NB4 (cell line): ENCODE measurements around the gene TRMT6.

Experiments
- DNase-seq: peaks from one replicate; pipeline ENCODE4 v3.0.0; 2010; ENCODE audit warnings: low read depth
- H3K4me3 ChIP-seq: one replicate; pipeline ENCODE4 v1.5.1; 2011; ENCODE audit warnings: mild to moderate bottlenecking, low read depth, low read length, moderate library complexity
- MAX ChIP-seq: IDR thresholded peaks from 2 replicates; pipeline ENCODE4 v1.6.1; 2011; ENCODE audit warnings: low read depth, low read length
- MYC ChIP-seq: IDR thresholded peaks from 2 replicates; pipeline ENCODE4 v1.6.1; 2011; ENCODE audit warnings: low read depth, low read length
- POLR2A ChIP-seq: IDR thresholded peaks from 2 replicates; pipeline ENCODE4 v1.6.1; 2011; ENCODE audit warnings: mild to moderate bottlenecking; ENCODE audit not compliant: insufficient read length; ENCODE audit errors: extremely low read depth
- TF ChIP-seq, protein P1 (sequence below): IDR thresholded peaks from one replicate; pipeline ENCODE4 v1.5.1; 2012; ENCODE audit warnings: low read depth, low read length

Gene TRMT6

DNA sequence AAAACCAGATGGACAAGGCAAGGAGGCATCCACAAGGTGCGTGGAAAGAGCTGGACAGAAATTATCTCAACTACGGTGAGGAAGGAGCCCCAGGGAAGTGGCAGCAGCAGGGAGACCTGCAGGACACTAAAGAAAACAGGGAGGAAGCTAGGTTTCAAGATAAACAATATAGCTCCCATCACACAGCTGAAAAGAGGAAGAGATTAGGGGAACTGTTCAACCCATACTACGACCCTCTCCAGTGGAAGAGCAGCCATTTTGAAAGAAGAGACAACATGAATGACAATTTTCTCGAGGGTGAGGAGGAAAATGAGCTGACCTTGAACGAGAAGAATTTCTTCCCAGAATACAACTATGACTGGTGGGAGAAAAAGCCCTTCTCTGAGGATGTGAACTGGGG is 26.8 kb downstream of the TRMT6 start:
- no peak overlapping the region for H3K4me3 ChIP-seq
- TF ChIP-seq, protein P1, sequence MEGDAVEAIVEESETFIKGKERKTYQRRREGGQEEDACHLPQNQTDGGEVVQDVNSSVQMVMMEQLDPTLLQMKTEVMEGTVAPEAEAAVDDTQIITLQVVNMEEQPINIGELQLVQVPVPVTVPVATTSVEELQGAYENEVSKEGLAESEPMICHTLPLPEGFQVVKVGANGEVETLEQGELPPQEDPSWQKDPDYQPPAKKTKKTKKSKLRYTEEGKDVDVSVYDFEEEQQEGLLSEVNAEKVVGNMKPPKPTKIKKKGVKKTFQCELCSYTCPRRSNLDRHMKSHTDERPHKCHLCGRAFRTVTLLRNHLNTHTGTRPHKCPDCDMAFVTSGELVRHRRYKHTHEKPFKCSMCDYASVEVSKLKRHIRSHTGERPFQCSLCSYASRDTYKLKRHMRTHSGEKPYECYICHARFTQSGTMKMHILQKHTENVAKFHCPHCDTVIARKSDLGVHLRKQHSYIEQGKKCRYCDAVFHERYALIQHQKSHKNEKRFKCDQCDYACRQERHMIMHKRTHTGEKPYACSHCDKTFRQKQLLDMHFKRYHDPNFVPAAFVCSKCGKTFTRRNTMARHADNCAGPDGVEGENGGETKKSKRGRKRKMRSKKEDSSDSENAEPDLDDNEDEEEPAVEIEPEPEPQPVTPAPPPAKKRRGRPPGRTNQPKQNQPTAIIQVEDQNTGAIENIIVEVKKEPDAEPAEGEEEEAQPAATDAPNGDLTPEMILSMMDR, result no peak
- TF ChIP-seq POLR2A (no peak), MYC (no peak), MAX (no peak)
- peak; percentile 51 for DNase-seq

GRCh38 chr20:5920581-5920980 is 29.8 kb downstream of the TRMT6 start:
- DNase-seq, result no peak
- H3K4me3 ChIP-seq, result no peak overlapping the region
- TF ChIP-seq MAX, result no peak
- TF ChIP-seq, protein P1, result no peak
- no peak for TF ChIP-seq MYC
- TF ChIP-seq POLR2A, result no peak

- no peak overlapping the region for H3K4me3 ChIP-seq
- DNase-seq, result peak; percentile 61
- no peak for TF ChIP-seq MAX
- TF ChIP-seq, protein P1, result no peak
- TF ChIP-seq MYC, result no peak
- TF ChIP-seq POLR2A, result no peak
Observed at GRCh38 chr20:5919626-5920544, 30.4 kb downstream of the TRMT6 start.

- DNase-seq, result peak; percentile 83
- TF ChIP-seq, protein P1, result no peak
- peak; percentile 88 for TF ChIP-seq MAX
- TF ChIP-seq MYC, result peak; percentile 87
- H3K4me3 ChIP-seq, result peak overlapping the region; percentile 10
Observed at GRCh38 chr20:5918856-5919625, 31.3 kb downstream of the TRMT6 start.

DNA sequence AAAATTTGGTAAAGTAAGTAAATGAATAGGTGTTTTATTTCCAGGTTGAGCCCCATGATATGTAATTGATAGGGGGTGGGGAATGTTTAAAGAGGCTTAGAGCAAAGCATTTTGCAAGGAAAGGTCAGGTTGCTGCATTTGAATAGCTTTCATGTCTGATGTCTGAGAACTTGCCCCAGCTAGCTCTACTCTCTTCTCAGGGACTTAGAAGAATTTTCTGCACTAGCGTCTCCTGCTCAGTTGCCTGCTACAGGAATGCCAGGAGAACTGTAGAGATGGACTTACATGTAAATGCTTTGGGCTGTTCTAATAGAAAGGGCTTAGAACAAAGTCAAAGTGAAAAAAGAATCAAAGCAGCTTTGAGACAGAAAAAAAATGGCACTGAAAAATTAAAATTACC is 35.5 kb downstream of the TRMT6 start:
- no peak for DNase-seq
- TF ChIP-seq, protein P1, result no peak
- TF ChIP-seq MAX, result no peak
- no peak overlapping the region for H3K4me3 ChIP-seq
